ENCODE measurements around the gene JMJD8. TPM values are rescaled to one million over a fixed set of nuclear protein-coding genes. Genes with fewer than 3 reads are reported as not detected.
A peak's percentile ranks its signal among the peaks of the same experiment; 100 is the strongest.

JMJD8 gene
- total RNA-seq, 1 donor from 2014 or later, result 36.1 TPM

DNA sequence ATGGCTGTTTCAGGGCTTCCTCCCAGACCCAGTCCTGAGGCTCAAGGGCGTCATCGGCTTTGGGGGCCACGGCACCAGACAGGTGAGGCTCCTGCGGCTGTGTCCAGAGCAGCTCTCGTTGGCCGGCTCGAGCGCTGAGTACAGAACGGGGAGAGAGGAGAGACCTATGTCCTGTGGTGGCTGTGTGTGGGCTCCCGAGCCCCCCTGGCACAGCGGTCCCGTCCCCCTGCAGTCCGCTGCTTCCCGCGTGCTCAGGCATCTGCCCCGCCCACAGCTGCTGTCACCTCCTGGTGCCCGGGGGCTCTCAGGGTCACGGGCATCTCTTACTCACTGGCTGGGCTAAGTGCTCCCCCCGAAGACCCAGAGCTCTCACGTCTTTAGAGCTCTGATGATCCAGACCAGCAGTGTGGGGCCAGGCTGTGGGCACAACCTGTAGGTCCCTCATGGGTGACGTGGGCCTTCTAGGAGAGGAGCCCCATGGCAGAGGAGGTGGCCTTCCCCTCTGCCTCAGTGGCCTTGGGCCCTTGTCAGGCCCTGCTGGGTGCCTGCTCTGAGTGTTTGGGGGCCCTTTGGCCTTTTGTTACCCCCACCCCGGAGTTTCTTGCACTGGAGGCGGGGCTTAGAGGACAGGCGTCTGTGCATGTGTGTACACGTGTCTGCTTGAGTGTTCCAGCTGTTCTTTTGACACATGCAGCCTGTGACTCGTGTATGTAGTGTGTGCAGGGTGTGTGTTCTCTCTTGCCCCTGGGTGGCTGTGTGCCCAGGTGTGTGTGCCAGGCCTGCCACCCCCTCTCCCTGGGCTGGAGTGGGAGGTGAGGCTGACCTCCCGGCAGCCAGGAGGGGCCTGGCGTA, 31.5 kb downstream of the JMJD8 start:
- DNase-seq (ENCODE audit: low spot score) (no peak), ATAC-seq (no peak)
- intact Hi-C loops (cut with DNase I), result loop anchor here (10.0 kb wide), 1 partner anchor 68 kb away; no protein-coding TSS in a partner anchor

DNA sequence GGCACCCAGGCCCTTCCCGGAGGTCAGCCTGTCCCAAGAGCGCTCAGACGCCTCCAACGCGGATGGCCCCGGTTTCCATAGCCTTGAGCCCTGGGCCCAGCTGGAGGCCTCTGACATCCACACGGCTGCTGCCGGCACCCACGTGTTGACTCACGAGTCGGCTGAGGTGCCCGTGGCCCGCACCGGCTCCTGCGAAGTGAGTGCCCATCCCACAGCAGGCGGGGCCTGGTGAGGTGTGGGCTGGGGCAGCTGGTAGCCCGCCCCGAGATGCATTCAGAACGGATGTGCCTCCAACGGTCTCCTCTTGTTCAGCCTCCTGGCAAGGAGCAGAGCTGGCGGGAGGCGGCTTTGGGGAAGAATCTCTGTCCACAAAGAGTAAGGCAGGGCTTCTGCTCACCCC, 32.3 kb downstream of the JMJD8 start:
- intact Hi-C loops (cut with DNase I), result loop anchor here (10.0 kb wide), 1 partner anchor 67 kb away; no protein-coding TSS in a partner anchor
- no peak for DNase-seq (ENCODE audit: low spot score)
- no peak for ATAC-seq

GRCh38 chr16:649631-650030, 34.5 kb downstream of the JMJD8 start:
- DNase-seq (ENCODE audit: low spot score) (no peak), ATAC-seq (no peak)
- intact Hi-C loops (cut with DNase I), result loop anchor here (10.0 kb wide), 1 partner anchor 65 kb away; no protein-coding TSS in a partner anchor

DNA sequence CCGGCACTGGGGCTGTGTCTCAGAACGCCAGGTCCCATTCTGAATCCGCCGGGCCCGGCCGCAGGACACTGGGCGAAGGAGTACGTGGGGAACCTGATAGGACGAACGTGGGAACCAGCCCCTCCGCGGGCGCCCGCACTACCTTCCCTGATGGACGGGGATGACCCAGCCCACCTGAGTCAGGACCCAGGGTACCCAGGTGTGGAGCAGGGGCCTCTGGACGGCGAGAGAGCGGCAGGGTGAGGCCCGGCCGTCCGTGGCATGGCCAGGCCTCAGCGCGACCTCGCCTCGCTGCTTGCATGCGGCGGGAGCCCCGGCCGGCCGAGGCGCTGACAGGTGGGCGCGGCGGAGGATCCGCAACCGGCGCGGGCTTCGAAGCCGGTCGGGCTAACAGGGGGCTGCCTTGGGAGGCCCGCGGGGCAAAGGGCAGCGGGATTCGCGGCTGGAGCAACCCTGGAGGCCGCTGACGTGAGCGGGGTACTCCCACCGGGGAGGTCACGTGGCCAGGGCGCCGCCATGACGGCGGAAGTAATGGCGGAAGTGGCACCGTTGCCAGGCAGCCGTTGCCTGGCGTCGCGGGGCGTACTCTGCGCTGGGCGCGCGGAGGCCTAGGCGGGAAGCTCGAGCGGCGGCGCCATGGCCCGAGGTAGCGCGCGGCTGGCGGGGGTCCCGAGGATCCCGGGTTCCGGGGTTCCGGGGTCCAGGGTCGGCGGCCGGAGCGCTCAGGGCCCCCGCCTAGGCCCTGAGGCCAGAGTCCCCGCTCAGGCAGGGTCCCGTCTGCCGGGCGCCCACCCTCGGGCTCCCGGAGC, 35.1 kb downstream of the JMJD8 start, which contains the start of gene WDR90:
Gene WDR90, plus strand, starts transcription at position 585 of the 809 bp plus-strand sequence. Its CDS starts 52 bp downstream, at position 637.
- DNase-seq (ENCODE audit: low spot score) (peak; percentile 97), ATAC-seq (peak; percentile 95)
- intact Hi-C loops (cut with DNase I), result no loop called here

DNA sequence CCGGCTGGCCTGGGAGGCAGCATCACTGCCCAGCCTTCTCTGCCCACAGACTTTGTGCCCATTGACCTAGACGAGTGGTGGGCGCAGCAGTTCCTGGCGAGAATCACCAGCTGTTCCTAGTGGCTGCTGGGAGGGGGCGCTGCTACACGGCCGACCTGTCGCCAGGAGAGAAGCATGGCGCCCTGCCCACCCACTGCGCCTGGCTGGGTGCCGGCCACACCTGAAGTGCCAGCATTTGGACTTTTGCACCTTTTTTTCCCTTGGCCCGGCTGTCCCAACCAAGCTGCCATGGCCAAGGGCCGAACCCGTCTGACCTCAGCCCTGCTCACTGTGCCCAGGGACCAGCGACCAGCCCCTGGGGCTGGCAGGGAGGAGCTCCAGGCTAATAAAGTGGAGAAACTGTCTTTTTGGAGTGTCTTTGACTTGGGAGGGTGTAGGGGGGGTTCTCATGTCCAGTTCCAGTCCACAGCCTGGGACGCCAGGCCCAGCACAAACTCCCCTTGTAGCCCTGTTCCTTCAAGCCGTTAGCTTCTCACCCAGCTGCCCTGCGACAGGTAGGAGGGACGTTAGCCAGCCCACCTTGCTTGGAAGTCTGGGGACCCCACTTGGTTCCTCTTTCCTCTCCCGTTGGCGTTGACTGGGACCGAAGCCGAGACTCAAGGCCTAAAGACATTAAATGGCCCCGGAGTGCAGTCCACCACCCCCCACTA, 35.9 kb downstream of the JMJD8 start:
- no peak for DNase-seq (ENCODE audit: low spot score)
- intact Hi-C loops (cut with DNase I), result no loop called here
- ATAC-seq, result no peak

GRCh38 chr16:647173-647902, 36.8 kb downstream of the JMJD8 start:
- ATAC-seq (peak; percentile 3), DNase-seq (ENCODE audit: low spot score) (no peak)
- intact Hi-C loops (cut with DNase I), result no loop called here

DNA sequence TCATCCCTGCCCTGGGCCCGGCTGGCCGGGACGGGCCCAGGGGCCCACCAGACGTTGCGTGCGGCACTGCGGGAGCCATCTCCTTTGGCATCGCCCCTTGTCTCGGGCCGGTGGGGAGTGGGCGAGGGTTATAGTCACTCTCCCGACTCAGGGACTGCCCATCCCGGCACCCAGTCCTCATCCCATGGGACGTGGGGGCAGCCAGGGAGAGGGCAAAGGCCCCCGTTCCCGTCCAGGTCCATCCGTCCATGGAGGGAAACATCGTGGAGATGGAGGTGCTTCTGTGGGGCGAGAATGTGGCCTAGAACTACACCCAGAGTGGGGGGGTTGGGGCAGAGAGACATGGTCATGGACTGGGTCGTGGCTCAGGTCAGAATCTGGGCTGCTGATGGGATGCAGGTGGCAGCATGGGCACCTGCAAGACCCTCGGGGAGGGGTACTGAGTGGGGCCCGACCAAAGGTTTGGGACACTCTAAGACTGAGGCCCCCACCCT, 37.4 kb downstream of the JMJD8 start:
- DNase-seq (ENCODE audit: low spot score) (no peak), ATAC-seq (no peak)
- intact Hi-C loops (cut with DNase I), result no loop called here

GRCh38 chr16:645852-646678, 38.1 kb downstream of the JMJD8 start:
- no peak for ATAC-seq
- no peak for DNase-seq (ENCODE audit: low spot score)
- intact Hi-C loops (cut with DNase I), result no loop called here

DNA sequence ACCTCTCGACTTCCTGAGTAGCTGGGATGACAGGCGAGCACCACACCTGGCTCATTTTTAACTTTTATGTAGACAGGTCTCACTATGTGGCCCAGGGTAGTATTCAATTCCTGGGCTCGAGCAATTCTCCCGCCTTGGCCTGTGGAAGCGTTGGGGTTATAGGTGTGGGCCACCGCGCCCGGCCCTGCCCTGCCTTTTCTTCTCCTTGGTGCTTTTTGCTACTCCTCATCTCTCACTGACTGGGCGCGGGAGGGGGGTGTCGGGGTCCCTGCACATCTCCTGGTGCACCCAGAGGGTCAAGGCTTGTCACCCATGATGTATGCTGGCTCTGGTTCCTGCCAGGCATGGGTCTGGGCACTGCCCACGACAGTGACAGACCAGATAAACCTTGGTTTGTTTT, 39.6 kb downstream of the JMJD8 start:
- ATAC-seq (no peak), DNase-seq (ENCODE audit: low spot score) (no peak)
- intact Hi-C loops (cut with DNase I), result no loop called here

GRCh38 chr16:643050-643368, 41.1 kb downstream of the JMJD8 start:
- ATAC-seq (no peak), DNase-seq (ENCODE audit: low spot score) (no peak)
- intact Hi-C loops (cut with DNase I), result no loop called here

DNA sequence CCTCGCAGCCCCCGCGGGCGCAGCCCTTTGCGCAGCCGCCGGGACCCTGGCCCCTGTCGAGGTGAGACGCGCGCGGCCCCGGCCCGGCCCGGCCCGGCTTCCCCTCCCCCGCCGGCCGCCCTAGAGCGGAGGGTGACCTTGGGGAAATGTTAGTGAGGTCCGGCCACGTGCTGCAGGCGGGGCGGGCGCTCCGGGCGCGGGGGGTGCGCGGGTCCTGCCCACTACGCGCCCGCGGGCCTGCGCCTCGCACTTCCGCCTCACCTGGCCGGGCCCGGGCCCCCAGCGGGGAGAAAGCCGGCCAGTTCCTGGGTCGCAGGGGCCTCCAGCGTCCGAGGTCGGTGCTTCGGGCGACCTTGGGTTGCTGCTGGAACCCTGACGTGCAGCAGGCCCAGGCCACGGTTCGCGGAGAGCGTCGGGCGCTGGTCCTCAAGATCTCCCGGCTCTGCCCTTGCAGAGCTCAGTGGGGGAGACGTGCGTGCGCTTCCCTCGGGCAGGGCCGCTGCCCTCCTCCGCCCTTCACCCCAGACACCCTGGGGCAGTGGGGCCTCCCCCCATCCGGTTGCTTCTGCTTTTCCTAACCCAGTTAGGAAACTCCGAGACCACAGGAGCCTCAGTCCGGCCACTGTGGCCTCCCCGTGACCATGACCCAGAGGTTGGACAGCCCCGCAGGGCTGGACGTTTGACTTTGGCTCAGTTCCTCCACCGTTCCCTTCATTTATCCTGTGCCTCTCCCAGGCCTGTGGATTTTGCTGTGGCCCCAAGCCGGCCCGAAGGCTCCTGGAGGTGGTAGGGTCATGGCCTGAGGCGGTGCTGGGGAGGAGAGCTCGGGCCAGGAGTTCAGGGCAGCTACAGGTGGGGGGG, 41.7 kb downstream of the JMJD8 start:
- DNase-seq (ENCODE audit: low spot score) (no peak), ATAC-seq (peak; percentile 11)
- intact Hi-C loops (cut with DNase I), result no loop called here

GRCh38 chr16:641326-642188, 42.6 kb downstream of the JMJD8 start, which contains the start of gene MCRIP2:
TSS of gene MCRIP2 (plus strand) at chr16:641828. CDS start at chr16:641992, 164 bp downstream.
- DNase-seq (ENCODE audit: low spot score) (peak; percentile 92), ATAC-seq (peak; percentile 53)
- intact Hi-C loops (cut with DNase I), result no loop called here

GRCh38 chr16:640614-641013, 43.5 kb downstream of the JMJD8 start:
- intact Hi-C loops (cut with DNase I), result no loop called here
- ATAC-seq (no peak), DNase-seq (ENCODE audit: low spot score) (no peak)

- ATAC-seq (no peak), DNase-seq (ENCODE audit: low spot score) (no peak)
- intact Hi-C loops (cut with DNase I), result no loop called here
Observed at GRCh38 chr16:638836-639235, 45.3 kb downstream of the JMJD8 start.

- DNase-seq (ENCODE audit: low spot score) (no peak), ATAC-seq (no peak)
- intact Hi-C loops (cut with DNase I), result no loop called here
Observed at GRCh38 chr16:638034-638543, 46.0 kb downstream of the JMJD8 start.

All from sciatic nerve (tissue), 2 donors.